NB4 (cell line): ENCODE measurements around the gene FANCC.

Source experiments
- MAX ChIP-seq: IDR thresholded peaks from 2 replicates; pipeline ENCODE4 v1.6.1; 2011; ENCODE audit warnings: low read depth, low read length
- POLR2A ChIP-seq: IDR thresholded peaks from 2 replicates; pipeline ENCODE4 v1.6.1; 2011; ENCODE audit warnings: mild to moderate bottlenecking; ENCODE audit not compliant: insufficient read length; ENCODE audit errors: extremely low read depth
- TF ChIP-seq, protein P1 (sequence below): IDR thresholded peaks from one replicate; pipeline ENCODE4 v1.5.1; 2012; ENCODE audit warnings: low read depth, low read length

GRCh38 chr9:95264954-95265615, 52.4 kb downstream of the FANCC start:
- TF ChIP-seq, protein P1, sequence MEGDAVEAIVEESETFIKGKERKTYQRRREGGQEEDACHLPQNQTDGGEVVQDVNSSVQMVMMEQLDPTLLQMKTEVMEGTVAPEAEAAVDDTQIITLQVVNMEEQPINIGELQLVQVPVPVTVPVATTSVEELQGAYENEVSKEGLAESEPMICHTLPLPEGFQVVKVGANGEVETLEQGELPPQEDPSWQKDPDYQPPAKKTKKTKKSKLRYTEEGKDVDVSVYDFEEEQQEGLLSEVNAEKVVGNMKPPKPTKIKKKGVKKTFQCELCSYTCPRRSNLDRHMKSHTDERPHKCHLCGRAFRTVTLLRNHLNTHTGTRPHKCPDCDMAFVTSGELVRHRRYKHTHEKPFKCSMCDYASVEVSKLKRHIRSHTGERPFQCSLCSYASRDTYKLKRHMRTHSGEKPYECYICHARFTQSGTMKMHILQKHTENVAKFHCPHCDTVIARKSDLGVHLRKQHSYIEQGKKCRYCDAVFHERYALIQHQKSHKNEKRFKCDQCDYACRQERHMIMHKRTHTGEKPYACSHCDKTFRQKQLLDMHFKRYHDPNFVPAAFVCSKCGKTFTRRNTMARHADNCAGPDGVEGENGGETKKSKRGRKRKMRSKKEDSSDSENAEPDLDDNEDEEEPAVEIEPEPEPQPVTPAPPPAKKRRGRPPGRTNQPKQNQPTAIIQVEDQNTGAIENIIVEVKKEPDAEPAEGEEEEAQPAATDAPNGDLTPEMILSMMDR = no peak
- TF ChIP-seq POLR2A = no peak
- TF ChIP-seq MAX = no peak
